GM18499 (cell line): ENCODE data around the gene CDH15.

ENCODE experiments used
- ATAC-seq: cut with Tn5 transposase; IDR thresholded peaks from one replicate; pipeline ENCODE4 v1.9.1; 2021; ENCODE audit warnings: moderate number of reproducible peaks; ENCODE audit not compliant: insufficient read depth, unreplicated experiment

CDH15 gene

GRCh38 chr16:89168381-89169189 is 3.0 kb upstream of the CDH15 start:
- ATAC-seq = no peak

GRCh38 chr16:89169778-89170177 is 1.8 kb upstream of the CDH15 start:
- ATAC-seq = no peak

DNA sequence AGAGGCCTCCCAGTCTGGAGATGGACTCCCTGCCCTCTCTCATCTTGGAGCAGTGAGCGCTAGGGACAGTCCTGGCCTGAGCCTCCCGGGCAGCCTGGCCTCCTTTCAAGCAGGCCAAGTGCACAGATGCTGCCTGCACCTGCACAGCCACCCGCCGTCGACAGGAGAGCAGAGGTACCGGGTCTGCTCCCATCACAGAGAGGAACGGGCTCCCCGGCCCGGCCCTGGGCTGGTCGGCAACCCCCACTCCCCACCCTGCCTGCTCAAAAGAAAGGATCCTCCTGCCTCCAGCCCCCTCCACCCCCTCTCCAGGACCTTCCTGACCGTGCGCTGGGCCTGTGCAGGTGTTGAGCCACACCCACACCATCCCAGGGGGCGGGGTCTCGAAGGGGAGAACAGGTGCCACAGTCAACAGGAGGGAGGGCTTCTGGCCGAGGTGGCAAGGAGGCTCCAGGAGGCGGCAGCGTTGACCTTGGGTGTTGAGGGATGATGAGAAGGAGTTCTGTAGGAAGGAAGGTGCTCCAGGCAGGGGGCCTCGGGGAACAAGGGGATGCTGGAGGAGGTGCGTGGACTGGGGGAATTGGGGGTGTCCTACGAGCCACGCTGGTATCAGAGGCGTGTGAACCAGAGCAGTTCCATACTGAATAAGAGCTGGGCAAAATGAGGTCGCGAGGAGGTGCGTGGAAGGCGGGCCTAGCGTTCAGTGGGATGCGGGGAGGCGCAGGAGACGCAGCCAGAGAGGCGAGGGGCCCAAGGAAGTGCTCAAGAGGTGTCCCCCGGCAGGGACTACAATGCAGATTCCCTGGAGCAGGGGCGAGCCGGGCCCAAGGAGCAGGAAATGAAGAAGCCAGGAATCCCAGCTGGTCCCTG is 967 bp upstream of the CDH15 start:
- ATAC-seq = no peak

- no peak for ATAC-seq
Observed at GRCh38 chr16:89172171-89172527, 601 bp downstream of the CDH15 start.

GRCh38 chr16:89172528-89173173 is 1.1 kb downstream of the CDH15 start:
- ATAC-seq = no peak

GRCh38 chr16:89173174-89173921 is 1.8 kb downstream of the CDH15 start:
- ATAC-seq = no peak

DNA sequence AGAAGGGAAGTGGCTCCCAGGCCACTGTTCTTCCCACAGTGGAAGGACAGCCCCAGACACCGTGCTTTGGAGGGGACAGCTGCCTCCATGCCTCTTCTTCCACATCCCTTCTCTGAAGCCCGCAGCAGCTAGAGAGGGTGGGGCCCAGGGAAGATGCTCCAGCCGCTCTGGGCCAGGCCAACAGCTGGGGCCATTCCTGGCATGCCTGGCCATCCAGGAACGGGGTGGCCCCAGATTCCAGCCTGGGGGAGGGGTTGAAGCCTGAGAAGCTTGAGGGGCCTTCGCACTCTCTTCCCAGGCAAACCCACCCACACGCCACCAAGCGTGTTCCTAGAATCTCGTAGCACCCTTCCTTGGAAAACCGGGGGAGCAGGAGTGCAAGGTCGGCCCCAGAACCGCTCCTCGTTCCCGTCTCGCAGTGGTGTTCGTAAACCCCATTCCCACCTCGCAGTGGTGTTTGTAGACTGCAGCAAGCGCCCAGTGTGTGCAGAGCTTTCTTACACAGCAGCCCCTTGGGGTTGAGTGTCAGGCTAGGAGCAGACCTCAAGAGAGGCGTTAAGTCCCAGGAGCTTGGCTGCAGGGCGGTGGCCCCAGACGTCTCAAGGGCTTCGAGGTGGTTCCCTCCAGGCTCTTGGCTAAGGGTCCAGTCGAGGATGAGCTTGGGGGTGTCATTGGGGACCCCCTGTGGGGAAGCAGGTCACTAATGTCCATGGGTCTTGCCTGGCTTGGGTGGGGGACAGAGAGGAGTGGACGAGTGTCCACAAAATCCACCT is 2.7 kb downstream of the CDH15 start:
- ATAC-seq = no peak

GRCh38 chr16:89174877-89175276 is 3.3 kb downstream of the CDH15 start:
- ATAC-seq = no peak

DNA sequence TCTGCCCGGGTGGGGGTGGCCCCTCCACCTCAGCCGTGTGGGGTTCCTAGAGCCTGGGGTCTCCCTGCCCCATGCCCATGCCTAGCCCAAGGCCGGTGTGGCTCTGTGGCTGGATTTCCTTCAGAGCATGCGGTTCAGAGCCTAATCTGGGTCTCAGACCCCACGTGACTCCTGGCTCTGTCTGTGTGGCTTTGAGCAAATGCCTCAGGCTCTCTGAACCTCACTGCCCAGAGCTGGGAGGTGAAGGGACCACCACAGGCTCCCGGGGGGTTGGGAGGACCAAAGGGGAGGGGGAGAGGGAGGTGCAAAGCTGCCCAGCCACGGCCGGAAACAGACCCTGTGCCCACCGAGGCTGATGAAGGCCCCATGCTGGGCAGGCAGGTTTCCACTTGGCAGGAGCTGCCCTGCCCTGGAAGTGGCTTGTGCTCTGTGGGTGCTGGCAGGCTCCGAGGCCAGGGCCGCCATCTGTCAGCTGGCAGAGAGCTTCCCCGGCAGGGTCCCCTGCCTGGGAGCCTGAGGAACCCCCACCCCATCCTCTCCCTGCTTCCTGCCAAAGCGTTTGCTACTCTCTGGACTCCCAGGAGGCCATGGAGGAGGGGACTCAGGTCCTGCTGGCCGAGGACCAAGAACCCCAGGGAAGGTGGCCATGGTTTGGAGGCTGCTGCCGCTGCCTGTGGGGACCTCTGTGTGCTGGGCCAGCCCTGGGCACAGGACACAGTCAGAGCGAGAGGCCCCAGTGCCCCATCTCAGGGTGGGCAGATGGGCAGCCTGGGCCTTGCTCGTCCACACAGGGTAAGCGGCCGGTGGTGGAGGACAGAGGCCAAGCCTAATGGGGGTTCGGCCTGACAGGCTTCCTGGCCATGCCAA is 4.0 kb downstream of the CDH15 start:
- no peak for ATAC-seq

- no peak for ATAC-seq
Observed at GRCh38 chr16:89176147-89176690, 4.7 kb downstream of the CDH15 start.

- no peak for ATAC-seq
Observed at GRCh38 chr16:89176717-89177116, 5.2 kb downstream of the CDH15 start.

DNA sequence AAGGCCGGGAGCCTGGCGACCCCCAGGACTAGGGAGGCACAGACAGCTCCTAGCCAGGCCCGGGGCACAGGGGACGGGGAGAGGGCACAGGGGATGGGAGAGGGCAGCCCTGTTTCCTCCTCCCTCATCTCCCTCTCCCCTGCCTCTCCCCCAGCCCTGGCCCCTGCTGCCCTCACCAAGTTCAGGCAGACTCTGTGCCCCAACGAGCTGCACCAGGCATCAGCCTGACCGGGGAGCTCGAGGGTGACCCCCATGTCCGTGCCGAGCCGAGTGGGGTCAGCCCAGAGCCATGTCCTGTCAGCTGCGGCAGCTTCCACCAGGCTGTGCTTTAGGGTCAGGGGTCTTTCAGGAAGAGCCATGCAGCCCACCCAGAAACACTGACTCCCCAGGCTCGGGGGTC is 6.0 kb downstream of the CDH15 start:
- ATAC-seq = no peak

DNA sequence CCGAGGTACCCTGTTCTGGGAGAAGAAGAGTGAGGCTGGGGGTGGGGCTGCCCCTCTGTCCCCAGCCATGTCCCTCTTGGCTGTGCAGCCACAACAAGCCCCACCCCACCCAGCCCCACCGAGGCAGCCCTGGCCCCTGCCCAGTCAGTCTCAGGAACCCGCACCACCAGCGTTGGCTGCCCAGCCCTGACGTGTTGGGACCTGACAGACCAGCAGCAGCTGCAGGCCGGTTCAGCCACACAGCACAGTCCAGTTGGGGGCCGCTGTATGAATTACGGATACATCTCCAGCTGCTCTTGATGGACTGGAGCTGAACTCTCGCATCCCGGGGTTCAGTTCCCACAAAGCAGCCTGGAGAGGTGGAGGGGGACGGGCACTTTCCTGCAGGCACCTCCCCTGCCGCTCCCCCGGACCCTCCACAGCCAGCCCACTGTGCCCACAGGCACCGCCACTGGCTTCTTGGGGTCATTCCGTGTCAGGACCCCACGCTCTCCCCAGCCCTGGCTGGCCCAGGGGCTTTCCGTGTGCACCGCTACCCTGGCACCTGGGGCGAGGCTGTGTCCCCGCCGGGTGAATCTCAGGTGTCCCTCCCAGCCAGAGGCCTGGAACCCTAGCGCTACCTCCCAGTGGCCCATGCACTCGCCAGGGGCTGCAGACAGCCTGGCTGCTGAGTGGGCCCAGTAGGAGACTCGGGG is 7.1 kb downstream of the CDH15 start:
- no peak for ATAC-seq

DNA sequence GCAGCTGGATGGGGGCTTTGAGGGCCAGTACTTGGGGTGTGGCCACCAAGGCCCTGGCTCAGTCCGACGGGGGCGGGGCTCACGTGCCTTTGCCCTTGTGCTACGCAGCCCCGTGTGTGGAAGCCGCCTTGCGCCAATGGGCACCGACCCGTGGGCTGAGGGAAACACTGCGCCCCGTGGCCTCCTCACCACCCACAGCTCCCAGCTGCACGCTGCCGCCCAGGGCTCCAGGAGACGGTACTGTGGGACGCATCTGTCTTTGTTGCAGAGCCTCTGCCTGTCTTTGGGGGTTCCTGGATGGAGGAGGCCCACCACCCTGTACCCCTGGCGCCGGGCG is 7.6 kb downstream of the CDH15 start:
- ATAC-seq = no peak

DNA sequence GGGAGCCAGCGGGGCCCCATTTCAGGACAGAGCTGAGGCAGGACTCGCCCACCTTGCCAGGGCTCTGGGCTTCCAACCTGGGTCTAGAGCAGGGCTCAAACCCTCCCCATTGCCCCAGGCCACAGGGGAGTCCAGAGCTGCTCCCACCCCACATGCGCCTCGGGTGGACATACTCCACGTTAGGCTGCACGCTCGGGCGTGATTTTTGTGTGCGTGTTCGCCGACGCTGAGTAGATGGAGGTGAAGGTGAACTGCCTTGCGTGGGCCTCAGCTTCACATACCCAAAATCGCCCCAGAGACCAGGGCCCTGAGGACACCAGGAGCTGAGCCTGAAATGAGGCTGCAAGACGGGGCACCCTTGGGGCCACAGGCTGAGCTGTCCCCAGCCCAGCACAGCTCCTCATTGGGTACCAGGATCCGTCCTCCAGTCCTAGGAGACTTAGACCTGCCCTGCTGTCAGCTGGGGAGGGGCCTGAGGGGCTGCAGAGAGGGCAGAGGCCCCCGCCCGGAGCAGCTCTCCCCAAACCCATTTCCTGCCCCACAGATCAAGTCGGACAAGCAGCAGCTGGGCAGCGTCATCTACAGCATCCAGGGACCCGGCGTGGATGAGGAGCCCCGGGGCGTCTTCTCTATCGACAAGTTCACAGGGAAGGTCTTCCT is 8.2 kb downstream of the CDH15 start:
- no peak for ATAC-seq

DNA sequence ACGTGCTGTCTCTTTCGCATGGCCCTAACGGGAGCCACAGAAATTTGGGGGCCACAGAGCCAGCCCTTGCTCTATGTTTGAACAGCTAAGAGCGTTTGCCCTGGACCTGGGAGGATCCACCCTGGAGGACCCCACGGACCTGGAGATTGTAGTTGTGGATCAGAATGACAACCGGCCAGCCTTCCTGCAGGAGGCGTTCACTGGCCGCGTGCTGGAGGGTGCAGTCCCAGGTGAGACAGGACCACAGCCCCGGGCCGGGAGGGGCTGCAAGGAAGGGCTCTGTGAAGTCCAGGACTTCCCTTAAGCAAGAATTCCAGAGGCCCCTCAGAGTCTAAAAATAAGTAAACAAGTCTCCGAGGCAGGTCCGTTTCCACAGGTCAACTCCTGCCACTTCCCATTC is 11.9 kb downstream of the CDH15 start:
- ATAC-seq = no peak

DNA sequence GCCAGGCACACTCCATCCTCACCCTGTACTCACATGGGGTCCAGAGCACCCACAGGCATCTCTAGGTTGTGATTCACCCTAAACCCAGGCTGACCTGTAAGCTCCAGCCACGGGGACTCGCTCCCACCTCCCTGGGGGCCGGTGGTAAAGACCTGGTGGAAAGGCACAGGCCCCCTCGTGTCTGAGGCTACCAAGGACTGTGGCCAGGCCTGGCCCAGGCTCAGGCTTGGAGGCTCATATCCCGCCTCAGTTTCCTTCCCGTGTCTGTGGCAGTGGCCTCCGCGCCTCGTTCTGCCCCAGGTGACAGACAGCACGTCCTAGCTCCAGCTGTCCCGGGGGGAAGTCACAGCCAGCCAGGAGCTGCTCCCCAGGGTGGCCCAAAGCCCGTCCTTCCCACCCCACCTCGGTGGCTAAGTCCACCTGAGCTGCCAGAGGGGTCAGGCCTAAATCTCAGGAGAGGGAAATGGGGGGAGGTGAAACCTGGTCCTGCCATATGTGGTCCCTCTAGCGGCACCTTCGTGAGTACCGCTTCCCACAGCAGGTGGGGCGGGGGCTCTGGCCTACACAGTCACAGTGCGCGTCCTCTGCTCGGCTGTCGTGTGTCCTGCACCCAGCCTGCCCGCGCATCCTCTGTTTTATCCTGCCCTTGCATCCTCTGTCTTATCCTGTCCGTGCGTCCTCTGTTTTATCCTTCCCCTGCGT is 12.6 kb downstream of the CDH15 start:
- ATAC-seq = no peak
